GM23338 (cell line): ENCODE data around the gene SYNE1. TPM values are rescaled to one million over a fixed set of nuclear protein-coding genes. Genes with fewer than 3 reads are reported as not detected.

Experiments
- ATAC-seq: fragments of 200-7000 bp; cut with Tn5 transposase; 3 replicates; pipeline ENCODE4 v1.9.1; 2020
- DNase-seq: peaks from one replicate; pipeline ENCODE4 v3.0.0-alpha.2; 2015; ENCODE audit warnings: low spot score
- H2AFZ ChIP-seq: fragments of 200-600 bp; sonication (generic); 2 replicates; pipeline ENCODE4 v1.8.0; 2016; ENCODE audit warnings: antibody characterized with exemption, mild to moderate bottlenecking, moderate library complexity
- H3F3A ChIP-seq: fragments of 200-600 bp; sonication (generic); replicated peaks from 2 replicates; pipeline ENCODE4 v1.8.0; 2017; ENCODE audit warnings: antibody characterized with exemption, mixed run types, low read depth
- H3K27ac ChIP-seq: fragments of 200-600 bp; sonication (generic); 2 replicates; pipeline ENCODE4 v1.6.1; 2016; ENCODE audit warnings: low read depth
- H3K27me3 ChIP-seq: fragments of 200-600 bp; sonication (generic); 2 replicates; pipeline ENCODE4 v1.8.0; 2016; ENCODE audit warnings: mild to moderate bottlenecking, mixed run types, moderate library complexity; ENCODE audit not compliant: insufficient read depth
- H3K36me3 ChIP-seq: fragments of 200-600 bp; sonication (generic); 2 replicates; pipeline ENCODE4 v1.8.0; 2016; ENCODE audit warnings: mild to moderate bottlenecking; ENCODE audit not compliant: insufficient read depth
- H3K4me1 ChIP-seq: fragments of 200-600 bp; sonication (generic); 2 replicates; pipeline ENCODE4 v1.8.0; 2016; ENCODE audit warnings: mild to moderate bottlenecking, moderate library complexity; ENCODE audit not compliant: insufficient read depth
- H3K4me2 ChIP-seq: fragments of 200-600 bp; sonication (generic); 2 replicates; pipeline ENCODE4 v1.7.1; 2017; ENCODE audit warnings: mixed run types
- H3K4me3 ChIP-seq: fragments of 200-600 bp; sonication (generic); 2 replicates; pipeline ENCODE4 v1.6.1; 2016; ENCODE audit warnings: mixed run types
- H3K79me2 ChIP-seq: fragments of 200-600 bp; sonication (generic); replicated peaks from 2 replicates; pipeline ENCODE4 v1.8.0; 2017; ENCODE audit warnings: mild to moderate bottlenecking; ENCODE audit not compliant: insufficient read depth
- H3K9me2 ChIP-seq: fragments of 200-600 bp; sonication (generic); 2 replicates; pipeline ENCODE4 v1.8.0; 2017; ENCODE audit not compliant: insufficient read depth
- H4K20me1 ChIP-seq: fragments of 200-600 bp; sonication (generic); replicated peaks from 2 replicates; pipeline ENCODE4 v1.8.0; 2017; ENCODE audit warnings: mild to moderate bottlenecking; ENCODE audit not compliant: insufficient read depth
- H3K27ac Mint-ChIP-seq: 2 replicates; pipeline ENCODE4 v1.8.0; 2020; ENCODE audit warnings: inconsistent platforms, mild to moderate bottlenecking, moderate library complexity, mixed read lengths
- H3K27me3 Mint-ChIP-seq: 3 replicates; pipeline ENCODE4 v1.8.0; 2022; ENCODE audit warnings: low read depth, mild to moderate bottlenecking, moderate library complexity, mixed read lengths, inconsistent platforms; ENCODE audit not compliant: insufficient read depth, poor library complexity
- H3K36me3 Mint-ChIP-seq: 3 replicates; pipeline ENCODE4 v1.8.0; 2021; ENCODE audit warnings: low read depth, mild to moderate bottlenecking, inconsistent platforms, moderate library complexity, mixed read lengths
- H3K4me1 Mint-ChIP-seq: 3 replicates; pipeline ENCODE4 v1.8.0; 2020; ENCODE audit warnings: mild to moderate bottlenecking, inconsistent platforms, mixed read lengths
- H3K4me3 Mint-ChIP-seq: 3 replicates; pipeline ENCODE4 v1.8.0; 2021; ENCODE audit warnings: moderate library complexity, mild to moderate bottlenecking, inconsistent platforms, mixed read lengths
- H3K9me3 Mint-ChIP-seq: 3 replicates; pipeline ENCODE4 v1.8.0; 2020; ENCODE audit warnings: moderate library complexity, mild to moderate bottlenecking, inconsistent platforms, mixed read lengths
- CREB1 ChIP-seq: fragments of 250-450 bp; sonication (Bioruptor Pico); IDR thresholded peaks from 2 replicates; pipeline ENCODE4 v1.5.0; 2020; ENCODE audit warnings: low read depth, mild to moderate bottlenecking, moderate library complexity
- ETS1 ChIP-seq: IDR thresholded peaks from 2 replicates; pipeline ENCODE4 v1.6.1; 2016; ENCODE audit warnings: antibody characterized with exemption
- EZH2 ChIP-seq: fragments of 200-600 bp; sonication (generic); IDR thresholded peaks from one replicate; pipeline ENCODE4 v1.8.0; 2017; ENCODE audit warnings: antibody characterized with exemption, mild to moderate bottlenecking, low read depth; ENCODE audit not compliant: unreplicated experiment
- EZH2phosphoT487 ChIP-seq: fragments of 200-600 bp; sonication (generic); IDR thresholded peaks from one replicate; pipeline ENCODE4 v1.8.1; 2018; ENCODE audit warnings: antibody characterized with exemption; ENCODE audit not compliant: unreplicated experiment
- JUNB ChIP-seq: IDR thresholded peaks from one replicate; pipeline ENCODE4 v1.6.1; 2016; ENCODE audit warnings: antibody characterized with exemption; ENCODE audit not compliant: unreplicated experiment
- NANOG ChIP-seq: IDR thresholded peaks from 2 replicates; pipeline ENCODE4 v1.6.1; 2016; ENCODE audit warnings: antibody characterized with exemption, borderline replicate concordance
- POLR2AphosphoS5 ChIP-seq: IDR thresholded peaks from 2 replicates; pipeline ENCODE4 v1.6.1; 2016; ENCODE audit warnings: antibody characterized with exemption, low read depth
- REST ChIP-seq: IDR thresholded peaks from one replicate; pipeline ENCODE4 v1.6.1; 2018; ENCODE audit warnings: antibody characterized with exemption; ENCODE audit not compliant: unreplicated experiment
- STAT1 ChIP-seq: IDR thresholded peaks from one replicate; pipeline ENCODE4 v1.6.1; 2016; ENCODE audit warnings: antibody characterized with exemption; ENCODE audit not compliant: unreplicated experiment
- ZNF114 ChIP-seq: fragments of 250-450 bp; sonication (Bioruptor Pico); IDR thresholded peaks from 2 replicates; pipeline ENCODE4 v1.5.0; 2020; ENCODE audit warnings: mild to moderate bottlenecking, moderate library complexity
- ZNF331 ChIP-seq: fragments of 250-450 bp; sonication (Bioruptor Pico); IDR thresholded peaks from 2 replicates; pipeline ENCODE4 v1.5.0; 2020; ENCODE audit warnings: low read depth, mild to moderate bottlenecking, moderate library complexity
- ZNF462 ChIP-seq: fragments of 250-450 bp; sonication (Bioruptor Pico); IDR thresholded peaks from 2 replicates; pipeline ENCODE4 v1.5.0; 2020; ENCODE audit warnings: mild to moderate bottlenecking, moderate library complexity
- polyA plus RNA-seq: library from polyadenylated mRNA; unstranded; fragments of >200 nt; fragmentation: Nextera tagmentation; extraction: Ambion mirVana; gene quantifications from 2 replicates; pipeline ENCODE4 v1.2.1, GENCODE V29; 2016
- total RNA-seq: library from RNA; depleted of rRNA; stranded (reverse); fragments of >200 nt; shearing (Covaris generic); gene quantifications from 2 replicates; pipeline ENCODE4 v1.2.3, GENCODE V29; 2014
- TF ChIP-seq, protein P1 (sequence below), 2 experiments: fragments of 200-600 bp in 1 of 2; sonication (generic) in 1 of 2; conservative IDR thresholded peaks; 2 replicates each; pipeline versions ENCODE4 v1.5.1 to v1.6.1; 2016 to 2017; ENCODE audit warnings: antibody characterized with exemption in 2 of 2, low read depth in 2 of 2, mild to moderate bottlenecking in 2 of 2, moderate library complexity in 1 of 2

Gene SYNE1
- total and polyA plus RNA-seq, 2 experiments from 2014 or later = 3.9 to 13.6 TPM

DNA sequence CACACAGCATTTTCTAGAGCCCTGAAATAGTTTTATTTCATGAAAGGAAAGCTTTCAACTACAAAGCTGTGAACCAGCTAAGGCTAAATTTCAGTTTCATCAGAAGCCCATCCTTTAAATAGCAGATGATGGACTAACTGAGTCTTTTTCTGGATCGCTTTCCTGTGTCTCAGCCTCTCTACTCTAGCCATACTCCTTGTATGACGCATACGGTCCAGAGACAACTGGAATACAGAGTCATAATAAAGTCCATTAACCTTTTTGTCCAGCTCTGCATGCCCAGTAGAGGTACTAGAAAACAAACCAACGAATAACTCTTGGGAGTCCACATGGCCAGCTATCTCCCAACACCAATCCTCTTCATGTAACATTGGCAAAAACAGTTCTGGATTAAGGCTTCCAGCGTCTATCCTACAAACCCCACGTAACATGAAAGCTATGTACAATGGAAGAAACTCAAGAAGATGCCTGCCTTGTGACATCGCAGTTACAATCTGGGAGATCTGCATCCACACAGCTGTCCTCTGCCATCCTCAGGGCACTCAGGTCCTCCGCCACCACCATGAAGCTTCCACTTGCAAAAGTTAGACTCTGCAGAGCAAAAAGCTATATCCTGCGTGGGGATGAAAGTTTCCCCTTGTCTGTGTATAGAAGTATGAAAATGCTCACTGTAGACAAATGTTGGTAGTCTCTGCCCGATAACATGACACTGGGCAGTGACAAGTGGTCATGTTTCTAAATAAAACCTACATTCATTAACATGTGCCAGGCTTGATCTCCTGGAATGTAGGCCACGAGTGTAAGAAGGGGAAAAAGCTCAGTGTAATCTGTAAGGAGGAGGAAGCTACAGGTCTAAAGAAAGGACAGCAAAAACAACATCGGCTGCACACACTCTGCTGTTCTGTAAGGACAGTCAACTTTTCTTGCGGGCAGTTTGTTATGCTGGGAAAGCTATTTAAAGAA, 469.2 kb downstream of the SYNE1 start:
- Histone ChIP-seq H3K9me2 (no peaks in the 10 kb centered on the region; the same call in 1 of the 2 replicates), H3F3A (no peaks in the 10 kb centered on the region), H3K79me2 (no peaks in the 10 kb centered on the region), H3K27me3 (no peaks in the 10 kb centered on the region), H3K4me2 (no peak overlapping the region), H3K27ac (no peak overlapping the region), H3K36me3 (no peaks in the 10 kb centered on the region), H4K20me1 (no peaks in the 10 kb centered on the region), H3K4me3 (no peak overlapping the region), H3K4me1 (0 out of 2 replicates have a peak, but pooled peaks cover 3% of the 10 kb centered on the region), H2AFZ (peak overlapping the region; percentile 33; the same call in 1 of the 2 replicates)
- no peak for ATAC-seq
- Mint-ChIP-seq H3K27me3 (no peaks in the 10 kb centered on the region), H3K4me1 (peaks cover 5% of the 10 kb centered on the region), H3K4me3 (no peak overlapping the region), H3K27ac (no peak overlapping the region), H3K36me3 (no peaks in the 10 kb centered on the region), H3K9me3 (no peaks in the 10 kb centered on the region)
- no peak for DNase-seq
- TF ChIP-seq ETS1 (no peak), ZNF331 (no peak), POLR2AphosphoS5 (no peak), EZH2phosphoT487 (no peak), REST (no peak), NANOG (no peak), ZNF114 (CRISPR knock-in tag) (no peak), ZNF462 (CRISPR knock-in tag) (no peak), EZH2 (no peak), STAT1 (no peak), CREB1 (CRISPR knock-in tag) (no peak), JUNB (no peak)
- TF ChIP-seq, protein P1, sequence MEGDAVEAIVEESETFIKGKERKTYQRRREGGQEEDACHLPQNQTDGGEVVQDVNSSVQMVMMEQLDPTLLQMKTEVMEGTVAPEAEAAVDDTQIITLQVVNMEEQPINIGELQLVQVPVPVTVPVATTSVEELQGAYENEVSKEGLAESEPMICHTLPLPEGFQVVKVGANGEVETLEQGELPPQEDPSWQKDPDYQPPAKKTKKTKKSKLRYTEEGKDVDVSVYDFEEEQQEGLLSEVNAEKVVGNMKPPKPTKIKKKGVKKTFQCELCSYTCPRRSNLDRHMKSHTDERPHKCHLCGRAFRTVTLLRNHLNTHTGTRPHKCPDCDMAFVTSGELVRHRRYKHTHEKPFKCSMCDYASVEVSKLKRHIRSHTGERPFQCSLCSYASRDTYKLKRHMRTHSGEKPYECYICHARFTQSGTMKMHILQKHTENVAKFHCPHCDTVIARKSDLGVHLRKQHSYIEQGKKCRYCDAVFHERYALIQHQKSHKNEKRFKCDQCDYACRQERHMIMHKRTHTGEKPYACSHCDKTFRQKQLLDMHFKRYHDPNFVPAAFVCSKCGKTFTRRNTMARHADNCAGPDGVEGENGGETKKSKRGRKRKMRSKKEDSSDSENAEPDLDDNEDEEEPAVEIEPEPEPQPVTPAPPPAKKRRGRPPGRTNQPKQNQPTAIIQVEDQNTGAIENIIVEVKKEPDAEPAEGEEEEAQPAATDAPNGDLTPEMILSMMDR (conservative IDR thresholded peaks at IDR 0.05; ENCODE audit: low read depth in 2 of 2) = no peak
